Subcutaneous abdominal adipose tissue (tissue), 5 donors: ENCODE measurements around the gene LPAR3.

Source experiments
- H3K27ac ChIP-seq: one replicate; pipeline ENCODE4 v1.7.0; 2013; ENCODE audit warnings: low read depth, mild to moderate bottlenecking, inconsistent platforms, low read length, moderate library complexity
- H3K27me3 ChIP-seq, 5 donors: one replicate each; pipeline ENCODE4 v1.7.0; 2013; ENCODE audit warnings: low read length in 5 of 5, inconsistent platforms in 1 of 5; ENCODE audit not compliant: control insufficient read depth in 5 of 5, insufficient read depth in 4 of 5
- H3K36me3 ChIP-seq, 5 donors: one replicate each; pipeline ENCODE4 v1.7.0; 2013; ENCODE audit warnings: low read length in 5 of 5; ENCODE audit not compliant: control insufficient read depth in 5 of 5, insufficient read depth in 5 of 5
- H3K4me1 ChIP-seq, 5 donors: one replicate each; pipeline ENCODE4 v1.7.0; 2013; ENCODE audit warnings: low read length in 5 of 5, mild to moderate bottlenecking in 3 of 5, moderate library complexity in 1 of 5; ENCODE audit not compliant: control insufficient read depth in 5 of 5, insufficient read depth in 5 of 5
- H3K4me3 ChIP-seq, 5 donors: one replicate each; pipeline ENCODE4 v1.7.0; 2013; ENCODE audit warnings: low read length in 5 of 5, low read depth in 1 of 5
- H3K9ac ChIP-seq, 5 donors: one replicate each; pipeline ENCODE4 v1.7.0; 2013; ENCODE audit warnings: low read length in 5 of 5, mild to moderate bottlenecking in 4 of 5, moderate library complexity in 3 of 5
- H3K9me3 ChIP-seq, 5 donors: one replicate each; pipeline ENCODE4 v1.7.0; 2013; ENCODE audit warnings: low read length in 5 of 5; ENCODE audit not compliant: control insufficient read depth in 5 of 5
- donor health status: healthy.
- donor health status: healthy.
- donor health status: healthy.
- donor health status: healthy.
- donor health status: healthy.

The LPAR3 gene

DNA sequence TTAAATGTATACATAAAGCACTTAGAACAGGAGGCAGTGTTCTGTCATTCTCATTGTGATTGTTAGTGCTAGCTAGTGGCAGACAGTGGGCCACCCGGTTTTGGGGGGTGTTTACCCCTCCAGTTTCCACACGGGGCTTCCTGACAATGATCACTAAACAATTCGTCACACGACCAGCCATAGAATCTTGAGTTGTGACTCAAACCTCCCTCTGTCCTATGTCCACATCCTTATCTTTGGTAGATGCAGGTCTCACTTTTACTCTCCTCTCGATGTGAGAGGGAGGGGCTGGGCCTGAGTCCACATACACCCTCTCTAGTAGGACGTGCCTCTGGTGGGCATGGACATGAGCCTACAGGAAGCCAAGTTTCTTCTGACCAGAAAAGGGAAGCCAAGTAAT lies 110.1 kb downstream of the LPAR3 start:
- peaks cover 0 to 3% (median 0%) of the 10 kb centered on the region in 5 donors for H3K9me3 ChIP-seq
- H3K4me3 ChIP-seq = no peak overlapping the region
- peaks cover 0 to 5% (median 0%) of the 10 kb centered on the region in 5 donors for H3K4me1 ChIP-seq
- no peak overlapping the region for H3K9ac ChIP-seq
- H3K36me3 ChIP-seq = no peaks in the 10 kb centered on the region
- H3K27ac ChIP-seq = no peak overlapping the region
- peaks cover 0 to 12% (median 0%) of the 10 kb centered on the region in 5 donors for H3K27me3 ChIP-seq

DNA sequence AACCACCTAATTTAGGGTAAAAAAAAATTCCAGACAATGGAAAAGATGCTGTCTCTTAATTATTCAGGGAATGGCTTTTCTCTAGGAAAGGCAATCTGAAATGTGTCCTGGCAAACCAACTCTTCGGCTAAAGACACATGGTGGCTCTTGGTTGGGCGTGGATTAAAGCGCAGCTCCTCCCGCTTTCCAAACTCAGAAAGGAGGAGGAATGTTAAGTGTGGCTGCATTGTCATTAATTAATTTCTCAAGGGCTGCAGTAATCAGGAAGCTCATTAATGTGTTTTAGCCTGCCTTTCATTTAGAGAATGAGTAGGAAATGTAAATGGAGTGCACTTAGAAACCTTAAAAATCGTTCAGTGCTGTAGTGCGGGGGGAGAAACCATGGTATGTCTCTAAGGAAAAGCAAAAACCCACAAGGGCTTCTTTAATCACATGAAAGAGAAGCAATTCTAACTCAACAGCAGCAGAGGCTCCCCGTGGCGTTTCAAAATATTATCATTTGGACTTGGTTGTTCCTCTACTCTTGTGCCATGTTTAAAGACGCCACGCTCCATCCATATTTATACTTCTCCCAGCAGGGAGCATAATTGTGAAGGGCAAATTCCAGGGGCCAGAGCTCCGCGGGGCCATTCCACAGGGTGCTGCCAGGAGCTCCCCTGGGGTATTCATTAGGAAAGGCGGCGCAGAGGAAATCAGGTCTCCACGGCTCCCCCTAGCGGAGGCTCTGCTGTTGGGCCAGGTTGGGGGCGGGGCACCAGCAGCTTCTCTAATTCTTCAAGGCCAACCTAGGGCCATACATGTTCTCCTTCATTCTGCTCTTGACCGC lies 110.8 kb downstream of the LPAR3 start:
- peaks cover 0 to 3% (median 0%) of the 10 kb centered on the region in 5 donors for H3K9me3 ChIP-seq
- no peaks in the 10 kb centered on the region for H3K36me3 ChIP-seq
- peaks cover 0 to 5% (median 0%) of the 10 kb centered on the region in 5 donors for H3K4me1 ChIP-seq
- H3K4me3 ChIP-seq = peak overlapping the region in 2 of 5 donors; percentile 7 to 32
- no peak overlapping the region for H3K27ac ChIP-seq
- H3K9ac ChIP-seq = no peak overlapping the region
- H3K27me3 ChIP-seq = peaks cover 0 to 12% (median 0%) of the 10 kb centered on the region in 5 donors

DNA sequence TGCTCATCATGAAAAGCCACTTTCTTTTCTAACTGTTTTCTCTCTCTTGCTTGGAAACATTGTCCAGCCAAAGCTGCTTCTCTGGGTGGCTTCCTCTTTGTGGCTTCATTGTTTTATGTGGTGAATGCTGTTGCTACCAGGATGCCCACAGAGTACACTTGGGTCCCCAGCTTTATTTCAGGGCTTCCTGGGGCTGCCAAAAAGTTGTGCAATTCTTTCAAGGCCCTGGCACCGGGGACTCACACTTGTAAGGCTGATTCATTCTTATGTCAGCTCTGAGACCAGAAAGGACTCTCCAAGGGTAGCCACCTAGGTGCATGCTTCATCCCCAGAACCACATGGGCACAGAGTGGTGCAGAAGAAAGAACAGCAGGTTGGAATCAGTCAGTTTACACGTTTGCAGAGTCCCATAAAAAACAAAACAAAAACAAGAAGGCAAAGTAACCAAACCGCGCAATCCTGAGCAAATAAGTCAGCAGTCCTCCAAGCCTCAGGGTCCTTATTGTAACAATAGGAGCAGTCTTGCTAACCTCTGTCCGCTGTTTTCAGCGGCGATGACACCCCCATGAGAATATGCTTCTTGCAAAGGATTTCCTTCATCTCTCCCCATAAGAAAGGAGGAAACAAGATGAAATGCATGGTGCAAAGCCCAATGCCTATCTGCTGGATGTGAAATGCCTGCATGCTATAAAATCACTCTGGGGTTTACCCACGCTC lies 112.8 kb downstream of the LPAR3 start:
- H3K27ac ChIP-seq = no peak overlapping the region
- H3K9me3 ChIP-seq = peaks cover 0 to 3% (median 0%) of the 10 kb centered on the region in 5 donors
- peaks cover 0 to 12% (median 0%) of the 10 kb centered on the region in 5 donors for H3K27me3 ChIP-seq
- no peak overlapping the region for H3K9ac ChIP-seq
- peaks cover 0 to 5% (median 0%) of the 10 kb centered on the region in 5 donors for H3K4me1 ChIP-seq
- H3K36me3 ChIP-seq = no peaks in the 10 kb centered on the region
- H3K4me3 ChIP-seq = no peak overlapping the region

DNA sequence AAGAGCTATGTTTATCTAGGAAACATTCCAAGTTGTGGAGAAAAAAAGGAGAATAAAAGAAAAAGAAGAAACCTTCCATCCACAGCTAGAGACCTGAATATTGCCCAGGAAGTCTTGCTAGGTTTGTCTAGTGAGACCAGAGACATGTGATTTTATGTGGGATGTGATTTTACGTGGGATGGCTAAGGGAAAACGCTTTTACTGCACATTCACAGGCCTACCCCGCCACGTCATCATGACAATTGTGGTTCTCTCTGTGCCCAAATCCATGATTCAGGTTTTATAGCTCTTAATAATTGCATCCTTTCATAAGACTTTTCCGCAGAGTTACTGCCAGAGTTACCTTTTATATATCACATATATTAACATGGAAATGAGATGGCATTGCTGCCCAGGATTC lies 116.4 kb downstream of the LPAR3 start:
- no peaks in the 10 kb centered on the region for H3K36me3 ChIP-seq
- no peak overlapping the region for H3K4me3 ChIP-seq
- no peak overlapping the region for H3K27ac ChIP-seq
- H3K4me1 ChIP-seq = no peaks in the 10 kb centered on the region
- H3K9ac ChIP-seq = peak overlapping the region in 1 of 5 donors; percentile 8
- H3K27me3 ChIP-seq = peaks cover 0 to 12% (median 0%) of the 10 kb centered on the region in 5 donors
- H3K9me3 ChIP-seq = no peaks in the 10 kb centered on the region

DNA sequence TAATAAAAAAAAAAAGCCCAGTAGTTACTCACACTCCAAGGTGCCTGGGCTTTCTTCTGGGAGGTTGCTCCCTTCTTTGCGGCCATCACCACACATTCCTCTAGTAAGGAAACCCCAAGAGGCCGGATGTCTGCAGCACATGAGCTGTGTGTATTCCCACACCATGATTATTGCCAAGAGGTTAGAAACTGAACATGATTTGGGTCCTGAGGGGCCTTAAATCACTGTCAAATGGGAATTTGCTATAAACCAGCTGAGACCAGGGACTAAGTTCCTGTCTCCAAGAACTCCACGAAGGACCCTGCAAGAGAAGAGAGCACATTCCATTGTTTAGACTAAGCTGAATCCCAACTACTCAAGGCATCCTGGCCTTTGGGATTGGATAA lies 117.5 kb downstream of the LPAR3 start:
- Histone ChIP-seq H3K4me3 (no peak overlapping the region), H3K36me3 (no peaks in the 10 kb centered on the region), H3K27me3 (peaks cover 0 to 9% (median 0%) of the 10 kb centered on the region in 5 donors), H3K4me1 (no peaks in the 10 kb centered on the region), H3K9ac (no peak overlapping the region), H3K9me3 (no peaks in the 10 kb centered on the region), H3K27ac (no peak overlapping the region)

DNA sequence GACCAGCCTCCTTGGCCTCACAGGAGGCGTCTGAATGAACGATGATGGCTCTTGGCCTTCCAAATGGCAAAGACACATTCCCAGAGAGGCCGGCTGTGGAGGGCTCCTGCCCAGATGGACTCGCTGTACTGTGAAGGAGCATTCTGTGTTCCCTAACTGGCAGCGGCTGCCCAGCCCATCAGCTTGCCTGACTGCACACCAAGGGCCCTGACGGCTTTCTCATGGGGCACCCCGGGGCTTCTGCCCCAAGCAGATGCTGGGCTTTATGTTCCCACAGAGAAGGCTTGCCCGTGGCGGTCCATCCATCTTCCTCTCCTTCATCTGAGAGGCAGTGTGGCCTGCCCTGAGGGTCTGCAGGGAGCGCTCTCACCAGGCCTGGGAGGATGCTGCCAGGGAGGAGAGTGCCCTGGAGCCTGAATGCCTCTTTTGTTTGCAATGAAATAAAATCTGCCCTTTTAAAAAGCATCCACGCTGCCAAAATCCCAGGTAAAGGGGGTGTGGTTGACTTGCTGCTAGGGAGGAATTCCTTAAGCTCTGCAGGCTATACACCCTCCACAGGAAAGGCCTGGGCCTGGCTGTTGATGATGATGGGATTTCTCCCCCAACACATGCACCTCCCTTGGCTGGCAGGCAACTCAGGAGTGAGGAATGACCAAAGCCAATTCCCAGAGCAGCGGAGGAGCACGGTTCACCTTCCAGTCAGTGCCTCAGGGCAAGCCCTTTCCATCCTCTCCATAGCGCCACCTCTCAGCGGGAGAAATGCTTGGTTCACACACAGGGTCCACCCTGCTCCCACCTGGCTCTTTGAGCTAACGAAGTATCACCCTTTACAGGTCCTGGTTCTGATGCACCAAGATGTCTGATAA lies 118.1 kb downstream of the LPAR3 start:
- Histone ChIP-seq H3K36me3 (no peaks in the 10 kb centered on the region), H3K4me3 (no peak overlapping the region), H3K27ac (no peak overlapping the region), H3K4me1 (no peaks in the 10 kb centered on the region), H3K9me3 (no peaks in the 10 kb centered on the region), H3K9ac (no peak overlapping the region), H3K27me3 (peaks cover 0 to 13% (median 0%) of the 10 kb centered on the region in 5 donors)

DNA sequence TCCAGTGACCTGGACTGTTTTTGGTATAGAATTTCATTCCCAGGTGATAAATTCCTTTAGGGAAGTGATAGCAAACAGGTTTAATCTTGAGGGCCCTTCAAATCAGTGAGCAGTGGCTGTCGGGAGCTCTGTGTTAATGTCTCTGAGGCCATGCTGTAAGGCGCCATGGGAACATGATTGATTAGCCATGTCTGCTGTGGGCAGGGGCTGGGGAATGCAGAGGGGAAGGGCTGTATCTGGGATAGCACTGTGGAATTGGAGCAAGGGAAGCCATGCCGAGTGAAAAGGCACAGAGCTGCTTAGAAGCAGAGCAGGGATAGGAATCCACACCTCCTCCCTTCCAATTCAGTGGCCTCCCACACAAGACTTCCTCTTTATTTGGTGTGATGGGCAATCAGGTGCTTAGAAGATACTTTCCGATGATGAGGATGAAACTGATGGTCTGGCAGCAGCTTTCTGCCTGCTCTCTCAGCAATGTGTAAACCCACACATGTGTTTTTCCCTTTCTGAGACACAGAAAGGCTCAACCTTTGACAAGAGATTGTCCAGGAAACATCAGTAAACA lies 119.0 kb downstream of the LPAR3 start:
- Histone ChIP-seq H3K4me1 (no peaks in the 10 kb centered on the region), H3K4me3 (no peak overlapping the region), H3K27ac (no peak overlapping the region), H3K9me3 (no peaks in the 10 kb centered on the region), H3K36me3 (no peaks in the 10 kb centered on the region), H3K27me3 (peaks cover 0 to 11% (median 0%) of the 10 kb centered on the region in 5 donors), H3K9ac (no peak overlapping the region)

DNA sequence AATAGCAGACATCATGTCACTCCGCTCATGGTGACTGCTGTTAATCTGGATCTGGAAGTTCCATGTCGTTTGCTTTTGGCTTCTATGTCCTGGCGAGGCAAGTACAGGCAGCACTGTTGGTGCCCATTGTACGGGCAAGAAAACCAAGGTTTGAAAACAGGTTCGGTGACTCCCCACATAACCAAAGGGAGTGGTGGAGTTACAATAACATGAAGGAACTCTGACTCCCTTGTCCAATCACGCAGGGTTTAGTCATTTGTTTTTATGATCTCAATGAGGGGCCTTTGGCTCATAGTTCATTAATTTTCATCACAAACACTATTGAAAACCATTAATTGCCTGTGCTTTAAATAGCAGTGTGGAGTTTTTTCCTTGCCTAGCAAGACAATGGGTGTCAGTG lies 119.8 kb downstream of the LPAR3 start:
- H3K36me3 ChIP-seq = no peaks in the 10 kb centered on the region
- H3K9ac ChIP-seq = no peak overlapping the region
- no peaks in the 10 kb centered on the region for H3K9me3 ChIP-seq
- peaks cover 0 to 6% (median 0%) of the 10 kb centered on the region in 5 donors for H3K27me3 ChIP-seq
- no peaks in the 10 kb centered on the region for H3K4me1 ChIP-seq
- H3K4me3 ChIP-seq = no peak overlapping the region
- H3K27ac ChIP-seq = no peak overlapping the region

DNA sequence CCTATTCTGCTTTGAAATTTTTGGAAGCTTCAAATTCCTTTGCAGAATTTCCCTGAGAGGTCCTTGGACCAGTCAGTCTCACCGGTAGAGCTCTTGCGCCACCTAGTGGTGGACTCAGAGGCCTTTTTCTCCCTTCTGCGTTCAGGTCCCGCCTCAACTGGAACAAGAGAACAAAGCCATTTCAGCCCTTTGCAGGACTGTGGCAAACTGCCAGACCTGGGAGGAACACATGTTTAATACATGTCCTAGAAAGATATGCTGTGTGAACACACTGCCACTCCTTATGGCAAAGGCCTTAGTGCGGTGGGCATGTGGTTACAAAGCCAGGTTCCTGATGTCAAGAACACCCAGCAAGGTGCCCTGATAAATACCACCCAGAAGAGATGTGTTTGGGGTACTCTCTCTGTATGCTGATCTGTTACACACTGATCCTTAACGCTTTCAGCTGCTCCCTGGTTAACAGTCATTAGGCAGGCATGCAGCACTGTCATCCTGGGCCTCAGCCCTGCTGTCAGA lies 120.5 kb downstream of the LPAR3 start:
- no peak overlapping the region for H3K9ac ChIP-seq
- no peaks in the 10 kb centered on the region for H3K4me1 ChIP-seq
- no peaks in the 10 kb centered on the region for H3K36me3 ChIP-seq
- H3K27ac ChIP-seq = no peak overlapping the region
- H3K27me3 ChIP-seq = peaks cover 0 to 5% (median 0%) of the 10 kb centered on the region in 5 donors
- H3K4me3 ChIP-seq = no peak overlapping the region
- H3K9me3 ChIP-seq = no peaks in the 10 kb centered on the region
